ENCODE measurements around the gene PTPRM.

PTPRM gene

DNA sequence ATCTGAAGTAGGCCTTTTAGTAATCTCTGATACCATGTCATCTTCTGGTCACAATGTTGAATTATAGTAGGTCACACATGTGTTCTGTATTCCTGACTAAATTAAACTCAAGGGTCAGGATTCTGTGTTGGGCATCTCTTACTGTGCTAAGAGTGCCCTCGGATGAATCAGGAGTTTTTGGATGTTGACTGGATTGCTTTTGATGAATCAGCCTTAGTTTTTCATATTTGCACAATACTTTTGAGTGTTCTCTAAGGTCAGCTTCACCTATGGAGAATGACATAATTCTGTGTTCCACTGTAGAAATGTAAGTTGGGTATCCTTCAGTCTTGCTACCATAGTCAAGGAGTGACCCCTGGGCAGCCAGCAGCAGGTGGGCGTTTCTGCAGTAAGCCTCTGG is 190.1 kb downstream of the PTPRM start:
- H3K9me3 ChIP-seq (ENCODE audit: control insufficient read depth, insufficient read depth, low read length) = no peaks in the 10 kb centered on the region
- TF ChIP-seq EZH2phosphoT487 (IDR thresholded peaks at IDR 0.05; ENCODE audit: borderline replicate concordance, low read length) = no peak
- TF ChIP-seq, protein P1, sequence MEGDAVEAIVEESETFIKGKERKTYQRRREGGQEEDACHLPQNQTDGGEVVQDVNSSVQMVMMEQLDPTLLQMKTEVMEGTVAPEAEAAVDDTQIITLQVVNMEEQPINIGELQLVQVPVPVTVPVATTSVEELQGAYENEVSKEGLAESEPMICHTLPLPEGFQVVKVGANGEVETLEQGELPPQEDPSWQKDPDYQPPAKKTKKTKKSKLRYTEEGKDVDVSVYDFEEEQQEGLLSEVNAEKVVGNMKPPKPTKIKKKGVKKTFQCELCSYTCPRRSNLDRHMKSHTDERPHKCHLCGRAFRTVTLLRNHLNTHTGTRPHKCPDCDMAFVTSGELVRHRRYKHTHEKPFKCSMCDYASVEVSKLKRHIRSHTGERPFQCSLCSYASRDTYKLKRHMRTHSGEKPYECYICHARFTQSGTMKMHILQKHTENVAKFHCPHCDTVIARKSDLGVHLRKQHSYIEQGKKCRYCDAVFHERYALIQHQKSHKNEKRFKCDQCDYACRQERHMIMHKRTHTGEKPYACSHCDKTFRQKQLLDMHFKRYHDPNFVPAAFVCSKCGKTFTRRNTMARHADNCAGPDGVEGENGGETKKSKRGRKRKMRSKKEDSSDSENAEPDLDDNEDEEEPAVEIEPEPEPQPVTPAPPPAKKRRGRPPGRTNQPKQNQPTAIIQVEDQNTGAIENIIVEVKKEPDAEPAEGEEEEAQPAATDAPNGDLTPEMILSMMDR (IDR thresholded peaks at IDR 0.05; ENCODE audit: low read depth, low read length, poor library complexity, severe bottlenecking) = no peak
- H3K4me2 ChIP-seq (ENCODE audit: low read length) = no peak overlapping the region

DNA sequence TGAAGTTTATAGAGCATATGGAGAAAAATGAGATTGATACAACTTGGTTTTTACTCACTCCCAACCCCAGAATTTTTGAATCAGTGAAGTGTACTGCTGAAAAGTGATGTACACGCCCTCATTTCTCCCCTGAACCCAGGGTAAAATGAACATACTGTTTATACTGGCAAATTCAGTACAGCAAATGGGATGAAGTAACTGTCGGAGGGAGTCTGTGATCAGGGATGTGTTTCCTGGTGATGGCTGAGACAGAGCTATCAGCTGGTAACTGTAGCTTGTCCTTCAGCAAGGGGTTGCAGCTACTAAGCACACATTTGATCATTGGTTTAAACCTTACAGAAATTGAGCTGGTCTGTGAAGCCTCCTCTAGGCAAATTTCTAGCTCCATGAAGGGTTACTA is 191.6 kb downstream of the PTPRM start:
- Histone ChIP-seq H4K20me1 (ENCODE audit: control insufficient read depth, insufficient read depth, low read depth, low read length) (no peaks in the 10 kb centered on the region), H3K79me2 (ENCODE audit: control insufficient read depth, low read length) (no peaks in the 10 kb centered on the region), H3K4me3 (ENCODE audit: low read length) (no peak overlapping the region), H3K27me3 (ENCODE audit: control insufficient read depth, low read length) (no peaks in the 10 kb centered on the region), H3K9me2 (replicated peaks; ENCODE audit: control insufficient read depth, low read length) (no peaks in the 10 kb centered on the region), H3K9me3 (ENCODE audit: control insufficient read depth, insufficient read depth, low read length) (no peaks in the 10 kb centered on the region), H3F3A (ENCODE audit: control insufficient read depth, insufficient read depth) (no peaks in the 10 kb centered on the region), H3K4me1 (ENCODE audit: control insufficient read depth, low read length) (no peaks in the 10 kb centered on the region), H3K4me2 (ENCODE audit: low read length) (no peak overlapping the region), H3K27ac (ENCODE audit: low read depth, low read length) (no peak overlapping the region), H3K36me3 (ENCODE audit: control insufficient read depth, low read length) (no peaks in the 10 kb centered on the region)
- no peak for TF ChIP-seq EZH2phosphoT487 (IDR thresholded peaks at IDR 0.05; ENCODE audit: borderline replicate concordance, low read length)
- TF ChIP-seq, protein P1 (IDR thresholded peaks at IDR 0.05; ENCODE audit: low read depth, low read length, poor library complexity, severe bottlenecking) = no peak

More for the DNA sequence above, 190.1 kb downstream of the PTPRM start:
- Histone ChIP-seq H3K27ac (ENCODE audit: low read depth, low read length) (no peak overlapping the region), H3K4me3 (ENCODE audit: low read length) (no peak overlapping the region), H3K4me1 (ENCODE audit: control insufficient read depth, low read length) (no peaks in the 10 kb centered on the region), H3K9me2 (replicated peaks; ENCODE audit: control insufficient read depth, low read length) (no peaks in the 10 kb centered on the region), H3K27me3 (ENCODE audit: control insufficient read depth, low read length) (no peaks in the 10 kb centered on the region), H3K36me3 (ENCODE audit: control insufficient read depth, low read length) (no peaks in the 10 kb centered on the region), H3K79me2 (ENCODE audit: control insufficient read depth, low read length) (no peaks in the 10 kb centered on the region), H4K20me1 (ENCODE audit: control insufficient read depth, insufficient read depth, low read depth, low read length) (no peaks in the 10 kb centered on the region), H3F3A (ENCODE audit: control insufficient read depth, insufficient read depth) (no peaks in the 10 kb centered on the region)

DNA sequence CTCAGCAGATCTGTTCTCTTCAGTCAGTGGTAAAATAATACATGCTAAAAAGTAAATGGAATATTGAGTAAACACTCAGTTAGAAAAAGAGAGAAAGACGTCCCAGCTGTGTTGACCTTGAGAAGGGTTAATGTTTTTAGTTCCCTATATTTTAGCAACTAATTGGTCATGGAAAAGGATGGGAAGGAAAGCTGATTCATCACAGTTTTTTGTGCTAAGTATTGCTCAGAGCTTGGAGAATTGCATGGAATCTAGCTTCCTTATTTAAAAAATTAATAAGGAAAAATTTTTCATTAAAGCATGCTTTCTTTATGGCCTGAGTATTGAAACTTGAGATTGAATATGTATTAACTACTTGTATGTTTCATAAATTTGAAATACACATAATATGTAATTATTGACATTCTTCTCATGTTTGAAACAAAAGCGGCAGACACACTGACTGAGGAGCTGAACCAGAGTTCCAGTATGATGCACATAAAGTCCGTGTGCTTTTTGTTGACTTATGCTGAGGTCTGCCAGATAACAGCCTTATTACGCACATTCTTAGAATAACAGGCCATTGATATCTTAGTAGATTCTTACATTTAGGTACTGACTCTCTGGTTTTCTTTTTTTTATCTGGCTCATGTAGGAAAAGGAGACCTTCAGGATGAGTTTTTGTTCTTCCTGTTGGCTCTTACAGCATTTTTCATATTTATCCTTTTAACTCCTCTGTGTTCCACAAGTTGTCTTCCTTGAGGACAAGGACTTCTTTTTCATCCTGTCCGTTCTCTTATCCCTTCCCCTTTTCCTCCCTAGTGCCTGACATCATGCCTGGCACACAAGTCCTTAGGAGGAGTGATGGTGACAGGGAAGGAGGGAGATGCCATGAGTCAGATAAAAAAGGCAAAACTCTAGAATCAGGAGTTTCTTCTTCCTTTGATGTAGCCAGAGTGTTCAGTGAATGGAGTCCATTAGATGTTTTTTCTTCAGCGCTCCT is 194.1 kb downstream of the PTPRM start:
- Histone ChIP-seq H3K9me3 (ENCODE audit: control insufficient read depth, insufficient read depth, low read length) (no peaks in the 10 kb centered on the region), H3K79me2 (ENCODE audit: control insufficient read depth, low read length) (no peaks in the 10 kb centered on the region), H3F3A (ENCODE audit: control insufficient read depth, insufficient read depth) (no peaks in the 10 kb centered on the region), H3K4me1 (ENCODE audit: control insufficient read depth, low read length) (no peaks in the 10 kb centered on the region), H3K27me3 (ENCODE audit: control insufficient read depth, low read length) (no peaks in the 10 kb centered on the region), H3K36me3 (ENCODE audit: control insufficient read depth, low read length) (no peaks in the 10 kb centered on the region), H3K4me2 (ENCODE audit: low read length) (no peak overlapping the region), H3K27ac (ENCODE audit: low read depth, low read length) (no peak overlapping the region), H3K9me2 (replicated peaks; ENCODE audit: control insufficient read depth, low read length) (no peaks in the 10 kb centered on the region), H3K4me3 (ENCODE audit: low read length) (no peak overlapping the region), H4K20me1 (ENCODE audit: control insufficient read depth, insufficient read depth, low read depth, low read length) (no peaks in the 10 kb centered on the region)
- TF ChIP-seq, protein P1 (IDR thresholded peaks at IDR 0.05; ENCODE audit: low read depth, low read length, poor library complexity, severe bottlenecking) = no peak
- no peak for TF ChIP-seq EZH2phosphoT487 (IDR thresholded peaks at IDR 0.05; ENCODE audit: borderline replicate concordance, low read length)
